Peyer's patch (tissue), 4 donors: ENCODE results near the gene AP2B1.

ENCODE experiments used
- CTCF ChIP-seq, 6 experiments: fragments of 450-650 bp in 4 of 6; fragments of 200-600 bp in 2 of 6; sonication (generic) in 1 of 6; IDR thresholded peaks; one replicate each; pipeline ENCODE4 v1.5.1; 2017 to 2019; ENCODE audit warnings: antibody characterized with exemption in 6 of 6, mild to moderate bottlenecking in 3 of 6, moderate library complexity in 1 of 6
- POLR2A ChIP-seq, 2 donors: fragments of 450-650 bp; IDR thresholded peaks; one replicate each; pipeline ENCODE4 v1.5.1; 2017; ENCODE audit warnings: antibody characterized with exemption in 2 of 2, mild to moderate bottlenecking in 2 of 2, moderate library complexity in 2 of 2

DNA sequence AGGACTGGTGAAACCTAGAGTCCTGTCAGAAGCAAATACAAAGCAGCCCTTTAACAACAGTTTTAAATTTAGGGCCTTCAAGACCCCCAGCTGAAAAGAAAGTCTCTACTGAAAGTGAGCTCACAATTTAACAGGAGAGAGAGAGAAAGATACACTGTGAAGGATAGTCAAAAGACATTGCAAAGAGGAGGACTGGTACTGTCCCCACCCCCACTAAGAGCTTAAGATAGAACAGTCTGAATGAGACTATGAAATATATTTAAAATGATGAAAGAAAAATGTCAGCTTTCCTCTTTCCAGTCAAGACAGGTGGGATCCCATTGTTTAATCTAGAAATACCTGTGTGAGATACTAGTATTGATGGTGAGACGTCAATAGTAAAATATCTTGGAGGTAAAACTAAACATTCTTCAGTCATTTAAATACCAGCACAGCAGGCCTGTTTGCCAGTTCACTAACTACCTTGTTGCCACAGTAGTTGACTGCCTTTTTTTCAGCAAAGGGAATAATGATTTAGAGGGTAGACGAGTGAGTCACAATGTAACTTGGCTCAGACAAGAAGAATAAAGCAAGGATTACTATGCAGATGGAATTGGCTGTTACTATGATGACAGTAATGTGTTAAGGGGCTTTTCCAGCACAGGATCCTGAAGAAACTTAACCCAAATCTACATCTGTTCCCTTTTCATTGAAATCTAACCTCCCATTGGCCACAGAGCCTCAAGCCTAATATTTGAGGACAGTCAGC lies 97.1 kb downstream of the AP2B1 start:
- no peak for TF ChIP-seq CTCF (IDR thresholded peaks at IDR 0.05)
- TF ChIP-seq POLR2A (IDR thresholded peaks at IDR 0.05), result no peak
